Uterus (tissue), 2 donors: ENCODE data around the gene TMOD4.
A peak's percentile ranks its signal among the peaks of the same experiment; 100 is the strongest.

ENCODE experiments used
- POLR2A ChIP-seq, 2 donors: fragments of 450-650 bp; IDR thresholded peaks; one replicate each; pipeline ENCODE4 v1.6.1; 2016; ENCODE audit warnings: antibody characterized with exemption in 2 of 2, mild to moderate bottlenecking in 1 of 2, moderate library complexity in 1 of 2
- TF ChIP-seq, protein P1 (sequence below), 4 experiments: fragments of 200-600 bp in 2 of 4; fragments of 450-650 bp in 2 of 4; sonication (generic) in 2 of 4; IDR thresholded peaks; one replicate each; pipeline ENCODE4 v1.5.1; 2016 to 2019; ENCODE audit warnings: antibody characterized with exemption in 4 of 4, mild to moderate bottlenecking in 2 of 4, moderate library complexity in 1 of 4

DNA sequence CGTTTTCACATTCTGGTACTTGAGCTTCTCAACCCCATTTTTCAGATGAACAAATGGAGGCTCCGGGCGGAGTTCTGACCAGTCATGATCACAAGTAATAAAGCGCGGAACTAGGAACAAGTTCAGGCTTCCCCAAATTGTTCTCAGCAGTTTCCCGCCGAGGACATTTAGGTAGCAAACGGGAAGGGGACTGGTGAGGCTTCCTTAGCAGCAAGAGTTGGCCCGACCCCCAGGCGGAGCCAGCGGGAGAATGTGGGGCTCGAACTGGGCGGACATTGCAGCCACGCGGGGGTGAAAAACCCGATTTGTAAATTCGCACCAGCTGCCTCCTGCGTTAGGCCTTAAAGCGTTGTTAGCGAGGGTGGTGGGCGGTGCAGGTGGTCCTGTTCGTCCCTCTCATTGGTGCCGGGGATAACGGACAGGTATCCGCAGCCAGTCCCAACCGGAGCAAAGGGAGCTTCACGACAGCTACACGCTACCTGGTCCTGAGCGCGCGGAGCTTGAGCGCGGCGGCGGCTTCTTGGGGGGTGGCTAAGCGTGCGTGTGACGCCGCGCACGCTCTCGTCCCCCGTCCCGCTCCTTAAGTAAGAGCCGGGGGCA lies 44.7 kb downstream of the TMOD4 start:
- TF ChIP-seq, protein P1, sequence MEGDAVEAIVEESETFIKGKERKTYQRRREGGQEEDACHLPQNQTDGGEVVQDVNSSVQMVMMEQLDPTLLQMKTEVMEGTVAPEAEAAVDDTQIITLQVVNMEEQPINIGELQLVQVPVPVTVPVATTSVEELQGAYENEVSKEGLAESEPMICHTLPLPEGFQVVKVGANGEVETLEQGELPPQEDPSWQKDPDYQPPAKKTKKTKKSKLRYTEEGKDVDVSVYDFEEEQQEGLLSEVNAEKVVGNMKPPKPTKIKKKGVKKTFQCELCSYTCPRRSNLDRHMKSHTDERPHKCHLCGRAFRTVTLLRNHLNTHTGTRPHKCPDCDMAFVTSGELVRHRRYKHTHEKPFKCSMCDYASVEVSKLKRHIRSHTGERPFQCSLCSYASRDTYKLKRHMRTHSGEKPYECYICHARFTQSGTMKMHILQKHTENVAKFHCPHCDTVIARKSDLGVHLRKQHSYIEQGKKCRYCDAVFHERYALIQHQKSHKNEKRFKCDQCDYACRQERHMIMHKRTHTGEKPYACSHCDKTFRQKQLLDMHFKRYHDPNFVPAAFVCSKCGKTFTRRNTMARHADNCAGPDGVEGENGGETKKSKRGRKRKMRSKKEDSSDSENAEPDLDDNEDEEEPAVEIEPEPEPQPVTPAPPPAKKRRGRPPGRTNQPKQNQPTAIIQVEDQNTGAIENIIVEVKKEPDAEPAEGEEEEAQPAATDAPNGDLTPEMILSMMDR (IDR thresholded peaks at IDR 0.05), result peak in 2 of 4 experiments; percentile 7 to 16
- peak; percentile 34 to 55 for TF ChIP-seq POLR2A (IDR thresholded peaks at IDR 0.05)
